GM23338 (cell line): Measurements from ENCODE around the gene RSU1. TPM values are rescaled to one million over a fixed set of nuclear protein-coding genes. Genes with fewer than 3 reads are reported as not detected.

Experiments used
- ATAC-seq: fragments of 200-7000 bp; cut with Tn5 transposase; 3 replicates; pipeline ENCODE4 v1.9.1; 2020
- DNase-seq: peaks from one replicate; pipeline ENCODE4 v3.0.0-alpha.2; 2015; ENCODE audit warnings: low spot score
- H2AFZ ChIP-seq: fragments of 200-600 bp; sonication (generic); 2 replicates; pipeline ENCODE4 v1.8.0; 2016; ENCODE audit warnings: antibody characterized with exemption, mild to moderate bottlenecking, moderate library complexity
- H3F3A ChIP-seq: fragments of 200-600 bp; sonication (generic); replicated peaks from 2 replicates; pipeline ENCODE4 v1.8.0; 2017; ENCODE audit warnings: antibody characterized with exemption, mixed run types, low read depth
- H3K27ac ChIP-seq: fragments of 200-600 bp; sonication (generic); 2 replicates; pipeline ENCODE4 v1.6.1; 2016; ENCODE audit warnings: low read depth
- H3K27me3 ChIP-seq: fragments of 200-600 bp; sonication (generic); 2 replicates; pipeline ENCODE4 v1.8.0; 2016; ENCODE audit warnings: mild to moderate bottlenecking, mixed run types, moderate library complexity; ENCODE audit not compliant: insufficient read depth
- H3K36me3 ChIP-seq: fragments of 200-600 bp; sonication (generic); 2 replicates; pipeline ENCODE4 v1.8.0; 2016; ENCODE audit warnings: mild to moderate bottlenecking; ENCODE audit not compliant: insufficient read depth
- H3K4me1 ChIP-seq: fragments of 200-600 bp; sonication (generic); 2 replicates; pipeline ENCODE4 v1.8.0; 2016; ENCODE audit warnings: mild to moderate bottlenecking, moderate library complexity; ENCODE audit not compliant: insufficient read depth
- H3K4me2 ChIP-seq: fragments of 200-600 bp; sonication (generic); 2 replicates; pipeline ENCODE4 v1.7.1; 2017; ENCODE audit warnings: mixed run types
- H3K4me3 ChIP-seq: fragments of 200-600 bp; sonication (generic); 2 replicates; pipeline ENCODE4 v1.6.1; 2016; ENCODE audit warnings: mixed run types
- H3K79me2 ChIP-seq: fragments of 200-600 bp; sonication (generic); replicated peaks from 2 replicates; pipeline ENCODE4 v1.8.0; 2017; ENCODE audit warnings: mild to moderate bottlenecking; ENCODE audit not compliant: insufficient read depth
- H3K9me2 ChIP-seq: fragments of 200-600 bp; sonication (generic); 2 replicates; pipeline ENCODE4 v1.8.0; 2017; ENCODE audit not compliant: insufficient read depth
- H4K20me1 ChIP-seq: fragments of 200-600 bp; sonication (generic); replicated peaks from 2 replicates; pipeline ENCODE4 v1.8.0; 2017; ENCODE audit warnings: mild to moderate bottlenecking; ENCODE audit not compliant: insufficient read depth
- H3K27ac Mint-ChIP-seq: 2 replicates; pipeline ENCODE4 v1.8.0; 2020; ENCODE audit warnings: inconsistent platforms, mild to moderate bottlenecking, moderate library complexity, mixed read lengths
- H3K27me3 Mint-ChIP-seq: 3 replicates; pipeline ENCODE4 v1.8.0; 2022; ENCODE audit warnings: low read depth, mild to moderate bottlenecking, moderate library complexity, mixed read lengths, inconsistent platforms; ENCODE audit not compliant: insufficient read depth, poor library complexity
- H3K36me3 Mint-ChIP-seq: 3 replicates; pipeline ENCODE4 v1.8.0; 2021; ENCODE audit warnings: low read depth, mild to moderate bottlenecking, inconsistent platforms, moderate library complexity, mixed read lengths
- H3K4me1 Mint-ChIP-seq: 3 replicates; pipeline ENCODE4 v1.8.0; 2020; ENCODE audit warnings: mild to moderate bottlenecking, inconsistent platforms, mixed read lengths
- H3K4me3 Mint-ChIP-seq: 3 replicates; pipeline ENCODE4 v1.8.0; 2021; ENCODE audit warnings: moderate library complexity, mild to moderate bottlenecking, inconsistent platforms, mixed read lengths
- H3K9me3 Mint-ChIP-seq: 3 replicates; pipeline ENCODE4 v1.8.0; 2020; ENCODE audit warnings: moderate library complexity, mild to moderate bottlenecking, inconsistent platforms, mixed read lengths
- EZH2 ChIP-seq: fragments of 200-600 bp; sonication (generic); IDR thresholded peaks from one replicate; pipeline ENCODE4 v1.8.0; 2017; ENCODE audit warnings: antibody characterized with exemption, mild to moderate bottlenecking, low read depth; ENCODE audit not compliant: unreplicated experiment
- EZH2phosphoT487 ChIP-seq: fragments of 200-600 bp; sonication (generic); IDR thresholded peaks from one replicate; pipeline ENCODE4 v1.8.1; 2018; ENCODE audit warnings: antibody characterized with exemption; ENCODE audit not compliant: unreplicated experiment
- JUNB ChIP-seq: IDR thresholded peaks from one replicate; pipeline ENCODE4 v1.6.1; 2016; ENCODE audit warnings: antibody characterized with exemption; ENCODE audit not compliant: unreplicated experiment
- POLR2AphosphoS5 ChIP-seq: IDR thresholded peaks from 2 replicates; pipeline ENCODE4 v1.6.1; 2016; ENCODE audit warnings: antibody characterized with exemption, low read depth
- REST ChIP-seq: IDR thresholded peaks from one replicate; pipeline ENCODE4 v1.6.1; 2018; ENCODE audit warnings: antibody characterized with exemption; ENCODE audit not compliant: unreplicated experiment
- STAT1 ChIP-seq: IDR thresholded peaks from one replicate; pipeline ENCODE4 v1.6.1; 2016; ENCODE audit warnings: antibody characterized with exemption; ENCODE audit not compliant: unreplicated experiment
- ZNF114 ChIP-seq: fragments of 250-450 bp; sonication (Bioruptor Pico); IDR thresholded peaks from 2 replicates; pipeline ENCODE4 v1.5.0; 2020; ENCODE audit warnings: mild to moderate bottlenecking, moderate library complexity
- ZNF331 ChIP-seq: fragments of 250-450 bp; sonication (Bioruptor Pico); IDR thresholded peaks from 2 replicates; pipeline ENCODE4 v1.5.0; 2020; ENCODE audit warnings: low read depth, mild to moderate bottlenecking, moderate library complexity
- polyA plus RNA-seq: library from polyadenylated mRNA; unstranded; fragments of >200 nt; fragmentation: Nextera tagmentation; extraction: Ambion mirVana; gene quantifications from 2 replicates; pipeline ENCODE4 v1.2.1, GENCODE V29; 2016
- total RNA-seq: library from RNA; depleted of rRNA; stranded (reverse); fragments of >200 nt; shearing (Covaris generic); gene quantifications from 2 replicates; pipeline ENCODE4 v1.2.3, GENCODE V29; 2014

The RSU1 gene
- total and polyA plus RNA-seq, 2 experiments from 2014 or later, result 62.7 to 96.2 TPM

- H3K4me2 ChIP-seq, result no peak overlapping the region
- no peak overlapping the region for H3K4me3 ChIP-seq
- peaks cover 3% of the 10 kb centered on the region; the same call in 1 of the 2 replicates for H3K9me2 ChIP-seq
- no peaks in the 10 kb centered on the region for H3K79me2 ChIP-seq
- H3K4me3 Mint-ChIP-seq, result no peak overlapping the region
- H4K20me1 ChIP-seq, result peaks cover 4% of the 10 kb centered on the region; the same call in 1 of the 2 replicates
- no peaks in the 10 kb centered on the region for H3K4me1 Mint-ChIP-seq
- H3K27me3 ChIP-seq, result no peaks in the 10 kb centered on the region
- peaks cover 35% of the 10 kb centered on the region for H3K9me3 Mint-ChIP-seq
- TF ChIP-seq STAT1 (no peak), POLR2AphosphoS5 (no peak), JUNB (no peak), EZH2phosphoT487 (no peak), REST (no peak), EZH2 (no peak)
- H2AFZ ChIP-seq, result no peak overlapping the region
- no peaks in the 10 kb centered on the region for H3K4me1 ChIP-seq
- H3K36me3 Mint-ChIP-seq, result peaks cover 32% of the 10 kb centered on the region
- ATAC-seq (no peak), DNase-seq (no peak)
- no peak overlapping the region for H3K27ac Mint-ChIP-seq
- H3K27me3 Mint-ChIP-seq, result peaks cover 7% of the 10 kb centered on the region
- no peak overlapping the region for H3K27ac ChIP-seq
- H3K36me3 ChIP-seq, result no peaks in the 10 kb centered on the region; the same call in 1 of the 2 replicates
- H3F3A ChIP-seq, result no peaks in the 10 kb centered on the region
These were observed 101.2 kb downstream of the RSU1 start for GRCh38 chr10:16716051-16716450.

GRCh38 chr10:16713290-16713689 lies 103.9 kb downstream of the RSU1 start:
- H3K27ac Mint-ChIP-seq, result no peak overlapping the region
- Histone ChIP-seq H3K79me2 (no peaks in the 10 kb centered on the region), H4K20me1 (no peaks in the 10 kb centered on the region; the same call in 1 of the 2 replicates), H2AFZ (no peak overlapping the region), H3K9me2 (peaks cover 3% of the 10 kb centered on the region; the same call in 1 of the 2 replicates), H3K4me2 (no peak overlapping the region), H3K27ac (no peak overlapping the region), H3F3A (no peaks in the 10 kb centered on the region), H3K27me3 (no peaks in the 10 kb centered on the region), H3K4me1 (no peaks in the 10 kb centered on the region), H3K4me3 (no peak overlapping the region), H3K36me3 (no peaks in the 10 kb centered on the region; the same call in 1 of the 2 replicates)
- no peak for ATAC-seq
- peaks cover 32% of the 10 kb centered on the region for H3K36me3 Mint-ChIP-seq
- H3K9me3 Mint-ChIP-seq, result peaks cover 41% of the 10 kb centered on the region
- H3K4me1 Mint-ChIP-seq, result no peaks in the 10 kb centered on the region
- H3K27me3 Mint-ChIP-seq, result peaks cover 6% of the 10 kb centered on the region
- DNase-seq, result no peak
- no peak overlapping the region for H3K4me3 Mint-ChIP-seq
- TF ChIP-seq POLR2AphosphoS5 (no peak), EZH2 (no peak), STAT1 (no peak), JUNB (no peak), REST (no peak), ZNF331 (CRISPR knock-in tag) (no peak), ZNF114 (CRISPR knock-in tag) (no peak)
